Stimulated activated naive CD8-positive, alpha-beta T cell treated with anti-CD3 and anti-CD28 coated beads, Interleukin-15, amount 100 ng/mL, for 72 hours (primary cell): ENCODE results near the gene GDPD4.
"Not testable (repeated sequence)": the region's sequence is repeated elsewhere in the genome, so short reads cannot be mapped to it uniquely, and the experiment has no call there.

Source experiments
- ATAC-seq: fragments of 150-1000 bp; cut with Tn5 transposase; 2 replicates; pipeline ENCODE4 v1.10.0; 2021; ENCODE audit warnings: mild to moderate bottlenecking, moderate library complexity
- DNase-seq, 2 donors: peaks; one replicate each; pipeline ENCODE4 v3.0.0; 2021 to 2022
- H3K27ac Mint-ChIP-seq, 2 donors: one replicate each; pipeline ENCODE4 v1.8.0; 2022; ENCODE audit warnings: mild to moderate bottlenecking in 2 of 2, mixed read lengths in 2 of 2, moderate library complexity in 2 of 2
- H3K27me3 Mint-ChIP-seq: one replicate; pipeline ENCODE4 v1.8.0; 2022; ENCODE audit warnings: mixed read lengths
- H3K4me1 Mint-ChIP-seq: one replicate; pipeline ENCODE4 v1.8.0; 2022; ENCODE audit warnings: mild to moderate bottlenecking, mixed read lengths
- H3K4me3 Mint-ChIP-seq, 2 donors: one replicate each; pipeline ENCODE4 v1.8.0; 2022; ENCODE audit warnings: mild to moderate bottlenecking in 2 of 2, mixed read lengths in 2 of 2, moderate library complexity in 1 of 2
- H3K9me3 Mint-ChIP-seq, 2 donors: one replicate each; pipeline ENCODE4 v1.8.0; 2022; ENCODE audit warnings: mixed read lengths in 2 of 2

Gene GDPD4

GRCh38 chr11:77310721-77311120 lies 9.2 kb upstream of the GDPD4 start:
- DNase-seq (no peak), ATAC-seq (no peak)
- H3K4me1 Mint-ChIP-seq, result peaks cover 6% of the 10 kb centered on the region
- H3K9me3 Mint-ChIP-seq, result peaks cover 0 to 4% of the 10 kb centered on the region in 2 donors
- no peaks in the 10 kb centered on the region for H3K27me3 Mint-ChIP-seq
- no peak overlapping the region for H3K4me3 Mint-ChIP-seq
- H3K27ac Mint-ChIP-seq, result no peak overlapping the region

DNA sequence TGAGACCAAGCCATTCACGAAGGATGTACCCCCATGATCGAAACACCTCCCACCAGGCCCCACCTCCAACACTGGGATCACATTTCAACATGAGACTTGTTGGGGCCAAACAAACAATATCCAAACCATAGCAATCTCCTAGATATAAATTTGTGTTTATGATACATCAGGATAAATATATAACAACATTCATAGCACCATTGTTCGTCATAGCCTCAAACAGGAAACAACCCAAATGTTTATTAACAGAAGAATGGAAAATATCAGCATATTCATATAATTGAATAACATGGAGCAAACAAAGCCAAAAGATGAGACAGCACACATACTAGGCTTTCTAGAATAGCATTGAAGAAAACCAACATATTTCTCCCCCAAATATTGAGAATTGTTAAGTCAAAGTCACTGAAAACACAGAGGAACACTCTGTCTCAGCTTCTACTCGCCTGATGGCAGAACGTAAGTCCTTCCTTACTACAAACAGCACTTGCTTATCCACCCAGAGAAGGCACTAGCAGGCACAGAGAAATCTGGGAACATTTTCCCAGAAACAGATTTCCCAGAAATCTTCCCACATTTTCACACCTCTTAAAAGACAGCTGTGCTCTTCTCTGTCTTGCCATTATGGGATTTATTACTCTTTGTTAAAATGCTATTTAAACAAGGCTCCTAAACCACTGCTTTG lies 8.1 kb upstream of the GDPD4 start:
- no peak for ATAC-seq
- Mint-ChIP-seq H3K27ac (no peak overlapping the region), H3K4me3 (no peak overlapping the region), H3K9me3 (peaks cover 0 to 4% of the 10 kb centered on the region in 2 donors), H3K27me3 (no peaks in the 10 kb centered on the region), H3K4me1 (peaks cover 6% of the 10 kb centered on the region)
- DNase-seq, result no peak

- Mint-ChIP-seq H3K27ac (no peak overlapping the region), H3K4me1 (peaks cover 6% of the 10 kb centered on the region), H3K27me3 (no peaks in the 10 kb centered on the region), H3K9me3 (peaks cover 0 to 4% of the 10 kb centered on the region in 2 donors), H3K4me3 (no peak overlapping the region)
- peak; percentile 42 for ATAC-seq
- DNase-seq, result no peak
Measured at GRCh38 chr11:77308838-77309237, 7.4 kb upstream of the GDPD4 start.

GRCh38 chr11:77303328-77303727 lies 1.8 kb upstream of the GDPD4 start:
- Mint-ChIP-seq H3K4me3 (no peak overlapping the region), H3K27ac (no peak overlapping the region), H3K27me3 (no peaks in the 10 kb centered on the region), H3K9me3 (peaks cover 0 to 7% of the 10 kb centered on the region in 2 donors), H3K4me1 (peaks cover 6% of the 10 kb centered on the region)
- ATAC-seq (no peak), DNase-seq (no peak)

GRCh38 chr11:77302752-77303151 lies 1.3 kb upstream of the GDPD4 start:
- peaks cover 6% of the 10 kb centered on the region for H3K4me1 Mint-ChIP-seq
- ATAC-seq (no peak), DNase-seq (no peak)
- no peak overlapping the region for H3K27ac Mint-ChIP-seq
- no peak overlapping the region for H3K4me3 Mint-ChIP-seq
- H3K9me3 Mint-ChIP-seq, result peaks cover 0 to 7% of the 10 kb centered on the region in 2 donors
- no peaks in the 10 kb centered on the region for H3K27me3 Mint-ChIP-seq

- peaks cover 0 to 7% of the 10 kb centered on the region in 2 donors for H3K9me3 Mint-ChIP-seq
- H3K27ac Mint-ChIP-seq, result no peak overlapping the region
- H3K4me1 Mint-ChIP-seq, result peaks cover 6% of the 10 kb centered on the region
- H3K4me3 Mint-ChIP-seq, result no peak overlapping the region
- ATAC-seq (no peak), DNase-seq (no peak)
- H3K27me3 Mint-ChIP-seq, result no peaks in the 10 kb centered on the region
Measured at GRCh38 chr11:77300695-77301094, 791 bp downstream of the GDPD4 start.

- H3K27me3 Mint-ChIP-seq, result not testable (repeated sequence)
Measured at GRCh38 chr11:77300028-77300427, 1.5 kb downstream of the GDPD4 start.

DNA sequence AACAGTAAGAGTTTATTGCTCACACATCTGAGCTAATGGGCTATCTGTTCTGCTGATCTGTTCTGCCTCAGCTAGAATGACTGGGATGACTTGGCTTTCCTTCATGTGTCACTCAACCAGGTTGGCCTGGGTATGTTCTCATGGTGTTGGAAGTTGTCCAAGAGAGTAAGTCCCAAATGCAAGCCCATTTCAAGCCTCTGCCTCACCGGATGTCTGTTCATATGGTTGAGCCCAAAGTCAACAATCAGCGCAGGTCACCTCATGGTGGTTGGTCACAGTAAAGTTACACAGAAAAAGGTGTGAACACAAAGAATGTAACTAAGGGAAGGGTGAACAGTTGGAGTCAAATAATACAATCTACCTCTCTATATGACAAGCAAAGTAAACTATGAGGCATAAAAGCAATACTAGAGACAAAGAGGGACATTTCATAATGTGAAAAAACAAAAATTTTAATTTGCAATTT lies 1.9 kb downstream of the GDPD4 start:
- H3K4me3 Mint-ChIP-seq, result no peak overlapping the region
- DNase-seq (no peak), ATAC-seq (no peak)

More at GRCh38 chr11:77300028-77300427, 1.5 kb downstream of the GDPD4 start:
- DNase-seq, H3K4me1 Mint-ChIP-seq, ATAC-seq, H3K27ac Mint-ChIP-seq, H3K9me3 Mint-ChIP-seq, H3K4me3 Mint-ChIP-seq: not testable (repeated sequence)

GRCh38 chr11:77294040-77294439 lies 7.4 kb downstream of the GDPD4 start:
- Mint-ChIP-seq H3K9me3 (no peaks in the 10 kb centered on the region), H3K4me3 (no peak overlapping the region), H3K4me1 (no peaks in the 10 kb centered on the region), H3K27me3 (peaks cover 13% of the 10 kb centered on the region), H3K27ac (no peak overlapping the region)
- no peak for ATAC-seq
- no peak for DNase-seq

More for the DNA sequence above, 1.9 kb downstream of the GDPD4 start:
- Mint-ChIP-seq H3K27ac (no peak overlapping the region), H3K4me1 (peaks cover 6% of the 10 kb centered on the region), H3K27me3 (no peaks in the 10 kb centered on the region), H3K9me3 (peaks cover 0 to 7% of the 10 kb centered on the region in 2 donors)

- H3K27ac Mint-ChIP-seq, result no peak overlapping the region
- H3K9me3 Mint-ChIP-seq, result no peaks in the 10 kb centered on the region
- DNase-seq, result no peak
- H3K27me3 Mint-ChIP-seq, result peaks cover 46% of the 10 kb centered on the region
- no peak overlapping the region for H3K4me3 Mint-ChIP-seq
- no peak for ATAC-seq
- no peaks in the 10 kb centered on the region for H3K4me1 Mint-ChIP-seq
Measured at GRCh38 chr11:77289737-77290136, 11.7 kb downstream of the GDPD4 start.

DNA sequence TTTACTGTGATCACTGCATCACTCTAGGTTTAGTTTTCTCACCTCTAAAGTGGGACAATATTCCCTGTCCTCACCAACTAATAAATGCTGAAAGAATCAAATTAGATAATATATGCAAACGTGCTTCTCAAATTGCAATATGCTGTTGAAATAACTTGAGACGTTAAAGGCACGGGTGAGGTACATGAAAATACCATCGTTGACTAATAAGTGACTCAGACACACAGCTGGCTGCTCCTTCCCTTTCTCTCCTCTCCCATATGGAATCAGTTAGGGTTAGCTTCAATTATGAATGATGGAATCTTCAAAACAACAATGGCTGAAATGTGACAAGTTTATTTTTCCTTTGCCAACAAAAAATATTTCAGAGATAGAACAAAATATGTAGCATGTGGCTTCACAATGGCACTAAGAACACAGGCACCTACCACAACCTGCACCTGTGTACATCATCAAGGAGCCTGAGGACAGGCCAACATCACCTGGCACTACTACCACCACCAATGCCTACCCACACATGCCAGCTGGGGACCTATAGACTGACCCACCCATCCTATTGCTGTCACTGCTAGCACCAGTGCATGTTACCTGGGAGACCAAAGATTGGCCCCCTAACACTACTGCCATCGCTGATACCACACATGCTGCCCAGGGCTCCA lies 13.7 kb downstream of the GDPD4 start:
- ATAC-seq (no peak), DNase-seq (no peak)
- H3K27me3 Mint-ChIP-seq, result peaks cover 53% of the 10 kb centered on the region
- no peak overlapping the region for H3K4me3 Mint-ChIP-seq
- no peaks in the 10 kb centered on the region for H3K4me1 Mint-ChIP-seq
- H3K27ac Mint-ChIP-seq, result no peak overlapping the region
- no peaks in the 10 kb centered on the region for H3K9me3 Mint-ChIP-seq

DNA sequence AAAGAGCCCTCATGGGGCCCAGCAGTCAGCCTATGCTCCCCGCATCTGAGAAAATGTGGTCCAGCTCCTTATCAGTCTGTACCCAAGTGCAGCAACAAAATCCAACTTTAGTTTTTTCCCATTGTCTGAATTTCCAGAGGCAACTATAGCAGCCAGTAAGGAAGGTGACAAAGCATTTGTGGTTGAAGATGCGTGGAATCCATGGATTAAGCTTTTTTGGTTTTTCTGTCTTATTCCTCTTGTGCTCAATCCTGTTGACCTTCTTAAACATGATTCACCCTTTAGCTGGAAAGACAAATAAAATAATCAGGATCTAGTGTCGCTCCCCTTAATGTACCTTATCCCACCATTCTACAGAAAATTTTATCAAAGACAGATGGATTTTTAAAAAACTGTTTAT lies 14.3 kb downstream of the GDPD4 start:
- H3K27ac Mint-ChIP-seq, result no peak overlapping the region
- H3K4me1 Mint-ChIP-seq, result no peaks in the 10 kb centered on the region
- ATAC-seq, result no peak
- DNase-seq, result no peak
- H3K27me3 Mint-ChIP-seq, result peaks cover 53% of the 10 kb centered on the region
- no peaks in the 10 kb centered on the region for H3K9me3 Mint-ChIP-seq
- no peak overlapping the region for H3K4me3 Mint-ChIP-seq

GRCh38 chr11:77284476-77285468 lies 16.7 kb downstream of the GDPD4 start:
- DNase-seq, result no peak
- Mint-ChIP-seq H3K9me3 (no peaks in the 10 kb centered on the region), H3K4me3 (no peak overlapping the region), H3K4me1 (no peaks in the 10 kb centered on the region), H3K27ac (no peak overlapping the region), H3K27me3 (peaks cover 48% of the 10 kb centered on the region)
- ATAC-seq, result no peak

GRCh38 chr11:77283101-77283500 lies 18.4 kb downstream of the GDPD4 start:
- H3K4me1 Mint-ChIP-seq, result no peaks in the 10 kb centered on the region
- DNase-seq, result no peak
- no peaks in the 10 kb centered on the region for H3K9me3 Mint-ChIP-seq
- no peak overlapping the region for H3K27ac Mint-ChIP-seq
- peaks cover 37% of the 10 kb centered on the region for H3K27me3 Mint-ChIP-seq
- H3K4me3 Mint-ChIP-seq, result no peak overlapping the region
- no peak for ATAC-seq

DNA sequence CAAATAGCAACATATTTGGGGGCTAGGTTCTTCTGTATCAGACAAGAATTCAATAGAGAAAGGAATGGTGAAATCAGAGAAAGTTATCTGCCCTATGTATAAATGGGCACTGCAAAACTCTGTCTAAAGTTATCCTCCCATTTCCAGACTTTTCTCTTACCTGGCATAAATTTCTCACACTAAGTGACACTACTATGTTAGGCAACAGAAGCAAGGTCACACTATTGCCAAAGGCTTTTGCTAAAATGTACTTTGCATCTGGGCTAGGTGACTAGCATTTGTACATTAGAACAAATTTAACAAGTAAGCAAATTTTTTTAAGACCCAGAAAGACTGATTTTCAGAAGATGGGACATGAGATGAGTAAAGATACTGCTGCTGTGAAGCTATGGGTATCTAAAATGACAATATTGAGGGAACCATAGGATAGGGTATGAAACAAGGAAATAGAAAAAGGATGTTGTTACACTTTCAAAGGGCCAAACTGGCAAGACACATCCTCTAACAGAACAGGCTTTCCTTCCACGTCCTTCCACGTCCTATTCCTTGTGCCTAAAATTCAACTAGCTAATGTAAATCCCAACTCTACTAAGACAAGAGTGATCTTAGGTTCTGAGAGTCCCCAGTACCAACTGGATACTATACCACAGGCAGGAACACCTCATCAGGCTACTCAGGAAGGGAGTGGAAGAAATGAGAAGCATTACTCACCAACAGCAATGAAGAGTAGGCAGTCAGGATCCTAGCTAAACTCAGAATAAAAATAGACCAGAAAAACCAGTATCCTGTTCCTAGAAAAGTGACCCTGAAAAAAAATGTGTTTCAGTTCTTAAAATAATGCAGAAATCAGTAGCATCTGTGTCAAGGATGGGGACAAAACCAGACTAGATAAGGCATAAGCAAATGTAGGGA lies 22.6 kb downstream of the GDPD4 start:
- Mint-ChIP-seq H3K9me3 (no peaks in the 10 kb centered on the region), H3K27ac (no peak overlapping the region), H3K4me1 (no peaks in the 10 kb centered on the region), H3K27me3 (peaks cover 9% of the 10 kb centered on the region), H3K4me3 (no peak overlapping the region)
- DNase-seq (no peak), ATAC-seq (no peak)
